Measurements from ENCODE around the gene PROCA1.
"Not testable (repeated sequence)": the region's sequence is repeated elsewhere in the genome, so short reads cannot be mapped to it uniquely, and the experiment has no call there.

The PROCA1 gene

DNA sequence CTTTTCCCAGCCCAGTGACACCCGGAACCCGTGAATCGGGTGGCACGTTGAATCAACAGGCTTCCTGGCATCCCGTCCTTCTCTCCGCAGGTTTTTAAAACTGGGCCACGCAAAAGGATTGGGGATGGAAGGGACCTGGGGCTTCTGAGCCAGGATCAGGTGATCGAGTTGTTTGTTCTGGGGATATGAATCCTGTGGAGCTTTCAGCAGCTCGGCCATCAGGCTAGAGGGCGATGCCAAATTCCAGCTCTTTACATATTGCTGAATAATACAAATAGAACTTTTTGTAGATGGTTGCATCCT is 49.2 kb downstream of the PROCA1 start:
- H3K4me3 ChIP-seq (ENCODE audit: low read length, poor library complexity, severe bottlenecking): peak overlapping the region; percentile 91
- peaks cover 82% of the 10 kb centered on the region for H3K79me2 ChIP-seq (ENCODE audit: insufficient read depth, low read length)
- H3K27me3 ChIP-seq (ENCODE audit: insufficient read depth, low read length, poor library complexity, severe bottlenecking): no peaks in the 10 kb centered on the region
- peaks cover 56% of the 10 kb centered on the region for H4K20me1 ChIP-seq (ENCODE audit: insufficient read depth, low read length, poor library complexity, severe bottlenecking)
- no peaks in the 10 kb centered on the region for H3K9me3 ChIP-seq (ENCODE audit: insufficient read depth, low read depth, low read length)
- no peaks in the 10 kb centered on the region for H3K9me2 ChIP-seq (replicated peaks; ENCODE audit: low read depth, low read length)
- peaks cover 48% of the 10 kb centered on the region for H3K4me1 ChIP-seq (ENCODE audit: insufficient read depth, low read length, poor library complexity, severe bottlenecking)
- peak overlapping the region; percentile 99 for H2AFZ ChIP-seq (ENCODE audit: low read length)
- no peak for TF ChIP-seq CTCF (conservative IDR thresholded peaks at IDR 0.05; ENCODE audit: low read length)
- no peak for TF ChIP-seq EZH2phosphoT487 (IDR thresholded peaks at IDR 0.05; ENCODE audit: borderline replicate concordance)
- H3K9ac ChIP-seq (ENCODE audit: low read depth, low read length, poor library complexity, severe bottlenecking): peak overlapping the region; percentile 89
- H3K4me2 ChIP-seq (ENCODE audit: low read depth, low read length, poor library complexity, severe bottlenecking): peak overlapping the region; percentile 97
- H3F3A ChIP-seq (ENCODE audit: low read depth): no peaks in the 10 kb centered on the region
- no peaks in the 10 kb centered on the region; the same call in 1 of the 2 replicates for H3K36me3 ChIP-seq (ENCODE audit: insufficient read depth, low read length)

DNA sequence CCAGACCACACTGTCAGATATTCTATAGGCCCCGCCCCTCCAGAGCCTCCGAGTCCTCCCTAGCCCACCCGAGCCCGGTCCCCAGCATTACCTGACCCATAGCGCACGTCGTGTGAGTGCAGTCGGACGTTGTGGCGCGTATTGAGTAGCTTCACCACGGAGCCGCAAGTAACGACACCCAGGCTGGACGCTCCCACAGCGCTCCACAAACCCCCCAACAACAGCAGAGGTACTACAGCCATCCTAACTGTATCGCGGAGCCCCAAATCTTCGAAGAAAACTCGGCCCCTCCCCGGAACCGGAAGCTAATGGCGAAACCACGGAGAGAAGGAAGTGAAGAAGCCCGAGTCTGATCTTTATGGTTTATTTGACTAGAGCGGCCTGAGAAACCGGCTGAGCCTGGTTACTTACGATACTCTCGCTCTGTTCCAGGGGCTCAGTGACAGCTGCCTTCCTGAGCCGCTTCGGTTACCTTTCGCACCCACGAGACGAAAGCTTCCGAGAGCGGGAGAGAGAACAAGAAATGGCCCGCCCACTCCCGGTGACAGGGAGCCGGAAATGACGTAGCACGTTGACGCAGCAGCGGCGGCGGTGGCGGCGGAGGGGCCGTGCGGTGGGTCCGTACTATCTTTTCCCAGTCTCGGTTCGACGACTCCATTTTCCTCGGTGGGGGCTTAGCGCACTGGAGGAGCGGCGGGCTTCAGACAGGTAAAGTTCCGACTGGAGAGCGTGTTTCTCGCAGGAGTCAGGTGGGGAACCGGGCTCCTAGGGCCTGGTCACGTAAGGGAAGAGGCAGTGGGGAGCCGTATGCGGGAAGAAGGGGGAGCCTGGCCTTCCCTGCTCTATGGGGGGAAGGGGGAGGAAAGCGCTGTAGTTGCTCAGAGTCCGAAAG is 49.8 kb downstream of the PROCA1 start, which contains the start of the genes SDF2 and SUPT6H:
Gene SDF2 (minus strand): TSS at position 272 of the 892 bp plus-strand sequence. CDS start 30 bp downstream, at position 242.
Gene SUPT6H (plus strand): TSS at position 571 of the 892 bp plus-strand sequence. CDS start 11,197 bp downstream, outside the sequence.
- Histone ChIP-seq H2AFZ (ENCODE audit: low read length) (peak within 1 kb of the TSS; percentile 99), H3F3A (ENCODE audit: low read depth) (no peaks in the 10 kb centered on the region), H3K4me1 (ENCODE audit: insufficient read depth, low read length, poor library complexity, severe bottlenecking) (peaks cover 48% of the 10 kb centered on the region), H3K79me2 (ENCODE audit: insufficient read depth, low read length) (peaks cover 79% of the 10 kb centered on the region), H3K9ac (ENCODE audit: low read depth, low read length, poor library complexity, severe bottlenecking) (peak within 1 kb of the TSS; percentile 89), H3K9me3 (ENCODE audit: insufficient read depth, low read depth, low read length) (no peaks in the 10 kb centered on the region), H3K4me3 (ENCODE audit: low read length, poor library complexity, severe bottlenecking) (peak within 1 kb of the TSS; percentile 91), H3K27me3 (ENCODE audit: insufficient read depth, low read length, poor library complexity, severe bottlenecking) (no peaks in the 10 kb centered on the region), H4K20me1 (ENCODE audit: insufficient read depth, low read length, poor library complexity, severe bottlenecking) (peaks cover 53% of the 10 kb centered on the region), H3K36me3 (ENCODE audit: insufficient read depth, low read length) (no peaks in the 10 kb centered on the region; the same call in 1 of the 2 replicates), H3K4me2 (ENCODE audit: low read depth, low read length, poor library complexity, severe bottlenecking) (peak within 1 kb of the TSS; percentile 97), H3K9me2 (replicated peaks; ENCODE audit: low read depth, low read length) (no peaks in the 10 kb centered on the region)
- TF ChIP-seq CTCF (conservative IDR thresholded peaks at IDR 0.05; ENCODE audit: low read length) (no peak; the same call in 1 of the 2 replicates), EZH2phosphoT487 (IDR thresholded peaks at IDR 0.05; ENCODE audit: borderline replicate concordance) (no peak)

DNA sequence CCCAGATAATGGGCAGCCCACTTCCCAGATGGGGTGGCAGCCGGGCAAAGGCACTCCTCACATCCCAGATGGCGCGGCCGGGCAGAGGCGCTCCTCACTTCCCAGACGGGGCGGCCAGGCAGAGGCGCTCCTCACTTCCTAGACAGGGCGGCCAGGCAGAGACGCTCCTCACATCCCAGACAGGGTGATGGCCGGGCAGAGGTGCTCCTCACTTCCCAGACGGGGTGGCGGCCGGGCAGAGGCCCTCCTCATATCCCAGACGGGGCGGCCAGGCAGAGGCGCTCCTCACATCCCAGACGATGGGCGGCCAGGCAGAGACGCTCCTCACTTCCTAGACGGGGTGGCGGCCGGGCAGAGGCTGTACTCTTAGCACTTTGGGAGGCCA is 52.2 kb downstream of the PROCA1 start:
- not testable (repeated sequence) for H3K36me3 ChIP-seq (ENCODE audit: insufficient read depth, low read length); H3K27me3 ChIP-seq (ENCODE audit: insufficient read depth, low read length, poor library complexity, severe bottlenecking); H3K4me2 ChIP-seq (ENCODE audit: low read depth, low read length, poor library complexity, severe bottlenecking); H3K9me2 ChIP-seq (replicated peaks; ENCODE audit: low read depth, low read length); H3F3A ChIP-seq (ENCODE audit: low read depth); H3K9me3 ChIP-seq (ENCODE audit: insufficient read depth, low read depth, low read length); H3K9ac ChIP-seq (ENCODE audit: low read depth, low read length, poor library complexity, severe bottlenecking); H3K4me3 ChIP-seq (ENCODE audit: low read length, poor library complexity, severe bottlenecking); H2AFZ ChIP-seq (ENCODE audit: low read length)
- peaks cover 32% of the 10 kb centered on the region for H4K20me1 ChIP-seq (ENCODE audit: insufficient read depth, low read length, poor library complexity, severe bottlenecking)
- H3K4me1 ChIP-seq (ENCODE audit: insufficient read depth, low read length, poor library complexity, severe bottlenecking): peaks cover 34% of the 10 kb centered on the region
- H3K79me2 ChIP-seq (ENCODE audit: insufficient read depth, low read length): peaks cover 58% of the 10 kb centered on the region

DNA sequence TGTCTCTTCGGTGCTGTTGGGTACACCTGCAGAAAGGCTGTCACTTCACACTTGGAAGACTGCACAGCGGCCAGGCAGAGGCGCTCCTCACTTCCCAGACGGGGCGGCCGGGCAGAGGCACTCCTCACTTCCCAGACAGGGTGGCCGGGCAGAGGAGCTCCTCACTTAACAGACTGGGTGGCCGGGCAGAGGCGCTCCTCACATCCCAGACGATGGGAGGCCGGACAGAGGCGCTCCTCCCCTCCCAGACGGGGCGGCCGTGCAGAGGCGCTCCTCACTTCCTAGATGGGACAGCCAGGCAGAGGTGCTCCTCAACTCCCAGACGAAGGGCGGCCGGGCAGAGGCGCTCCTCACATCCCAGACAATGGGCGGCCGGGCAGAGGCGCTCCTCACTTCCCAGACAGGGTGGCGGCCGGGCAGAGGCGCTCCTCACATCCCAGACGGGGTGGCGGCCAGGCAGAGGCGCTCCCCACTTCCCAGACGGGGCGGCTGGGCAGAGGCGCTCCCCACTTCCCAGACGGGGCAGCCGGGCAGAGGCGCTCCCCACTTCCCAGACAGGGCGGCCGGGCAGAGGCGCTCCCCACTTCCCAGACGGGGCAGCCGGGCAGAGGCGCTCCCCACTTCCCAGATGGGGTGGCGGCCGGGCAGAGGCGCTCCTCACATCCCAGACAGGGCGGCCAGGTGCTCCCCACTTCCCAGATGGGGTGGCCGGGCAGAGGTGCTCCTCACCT is 52.8 kb downstream of the PROCA1 start:
- peaks cover 52% of the 10 kb centered on the region for H3K79me2 ChIP-seq (ENCODE audit: insufficient read depth, low read length)
- not testable (repeated sequence) for H3K27me3 ChIP-seq (ENCODE audit: insufficient read depth, low read length, poor library complexity, severe bottlenecking)

DNA sequence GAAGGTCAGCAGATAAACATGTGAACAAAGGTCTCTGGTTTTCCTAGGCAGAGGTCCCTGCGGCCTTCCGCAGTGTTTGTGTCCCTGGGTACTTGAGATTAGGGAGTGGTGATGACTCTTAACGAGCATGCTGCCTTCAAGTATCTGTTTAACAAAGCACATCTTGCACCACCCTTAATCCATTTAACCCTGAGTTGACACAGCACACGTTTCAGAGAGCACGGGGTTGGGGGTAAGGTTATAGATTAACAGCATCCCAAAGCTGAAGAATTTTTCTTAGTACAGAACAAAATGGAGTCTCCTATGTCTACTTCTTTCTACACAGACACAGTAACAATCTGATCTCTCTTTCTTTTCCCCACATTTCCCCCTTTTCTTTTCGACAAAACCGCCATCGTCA is 53.3 kb downstream of the PROCA1 start:
- not testable (repeated sequence) for H3K9ac ChIP-seq (ENCODE audit: low read depth, low read length, poor library complexity, severe bottlenecking); H3K9me3 ChIP-seq (ENCODE audit: insufficient read depth, low read depth, low read length); H3K36me3 ChIP-seq (ENCODE audit: insufficient read depth, low read length); H3K4me3 ChIP-seq (ENCODE audit: low read length, poor library complexity, severe bottlenecking); H3K27me3 ChIP-seq (ENCODE audit: insufficient read depth, low read length, poor library complexity, severe bottlenecking); H3F3A ChIP-seq (ENCODE audit: low read depth); H3K9me2 ChIP-seq (replicated peaks; ENCODE audit: low read depth, low read length); H2AFZ ChIP-seq (ENCODE audit: low read length); H3K4me2 ChIP-seq (ENCODE audit: low read depth, low read length, poor library complexity, severe bottlenecking)
- Histone ChIP-seq H3K79me2 (ENCODE audit: insufficient read depth, low read length) (peaks cover 46% of the 10 kb centered on the region), H3K4me1 (ENCODE audit: insufficient read depth, low read length, poor library complexity, severe bottlenecking) (peaks cover 24% of the 10 kb centered on the region), H4K20me1 (ENCODE audit: insufficient read depth, low read length, poor library complexity, severe bottlenecking) (peaks cover 23% of the 10 kb centered on the region)

More for the DNA sequence above, 52.8 kb downstream of the PROCA1 start:
- Histone ChIP-seq H4K20me1 (ENCODE audit: insufficient read depth, low read length, poor library complexity, severe bottlenecking) (peaks cover 29% of the 10 kb centered on the region), H3K4me1 (ENCODE audit: insufficient read depth, low read length, poor library complexity, severe bottlenecking) (peaks cover 30% of the 10 kb centered on the region)
- not testable (repeated sequence) for H3K4me3 ChIP-seq (ENCODE audit: low read length, poor library complexity, severe bottlenecking); H3K9me2 ChIP-seq (replicated peaks; ENCODE audit: low read depth, low read length); H2AFZ ChIP-seq (ENCODE audit: low read length); H3K9me3 ChIP-seq (ENCODE audit: insufficient read depth, low read depth, low read length); H3K4me2 ChIP-seq (ENCODE audit: low read depth, low read length, poor library complexity, severe bottlenecking); H3K9ac ChIP-seq (ENCODE audit: low read depth, low read length, poor library complexity, severe bottlenecking); H3F3A ChIP-seq (ENCODE audit: low read depth); H3K36me3 ChIP-seq (ENCODE audit: insufficient read depth, low read length)

Data from Loucy (cell line).